ENCODE measurements around the gene DNPEP.

DNPEP gene

DNA sequence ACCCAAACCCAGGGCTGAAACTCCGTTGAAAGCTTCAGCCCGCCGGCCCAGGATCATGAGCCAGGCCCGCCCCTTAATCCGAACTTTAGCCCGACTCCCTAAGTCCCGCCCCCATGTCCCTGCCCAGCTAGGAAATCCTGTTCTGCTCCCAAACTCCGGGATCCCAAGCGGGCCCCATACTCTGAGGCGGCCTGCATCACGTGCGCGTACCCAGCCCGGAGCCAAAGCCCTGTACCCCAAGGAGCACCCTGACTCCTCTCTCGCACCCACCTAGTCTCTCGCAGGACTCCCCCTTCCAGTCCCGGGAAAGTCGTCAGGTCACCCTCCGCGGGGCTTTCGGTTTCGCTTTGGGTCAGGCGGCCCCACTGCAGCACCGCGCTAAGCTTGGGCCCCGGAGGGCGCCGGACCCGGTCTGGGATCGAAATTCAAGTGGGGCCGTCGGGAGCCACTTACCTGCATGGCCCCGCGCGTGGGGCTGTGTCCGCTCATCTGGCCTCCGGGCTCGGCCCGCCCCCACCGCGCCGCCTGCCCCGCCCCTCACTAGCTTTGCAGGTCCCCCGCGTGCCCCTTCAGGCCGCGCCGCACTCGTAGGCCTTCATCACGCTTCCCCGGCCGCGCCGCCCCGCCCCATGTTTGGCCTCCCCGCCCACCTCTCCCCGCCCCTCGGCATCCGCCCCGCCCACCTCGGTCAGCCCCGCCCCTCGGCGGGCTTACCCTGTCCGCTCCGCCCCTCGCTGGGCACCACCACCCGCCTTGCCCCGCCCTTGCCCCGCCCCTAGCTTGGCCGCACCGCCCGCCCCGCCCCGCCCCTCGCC lies at the start of gene DNPEP:
Gene DNPEP, minus strand, starts transcription at position 607 of the 815 bp plus-strand sequence. Its CDS starts 118 bp downstream, at position 489.
- DNase-seq, result peak; percentile 95

- DNase-seq, result no peak
Measured at GRCh38 chr2:219437141-219437540, 49.4 kb upstream of the DNPEP start.

- no peak for DNase-seq
Measured at GRCh38 chr2:219436491-219436890, 48.8 kb upstream of the DNPEP start.

GRCh38 chr2:219435701-219436100 lies 48.0 kb upstream of the DNPEP start:
- no peak for DNase-seq

GRCh38 chr2:219434718-219435525 lies 47.2 kb upstream of the DNPEP start, which contains the start of gene SPEG:
Gene SPEG (plus strand): TSS chr2:219434843. CDS start chr2:219434978, 135 bp downstream.
- DNase-seq, result no peak

GRCh38 chr2:219434468-219434717 lies 46.7 kb upstream of the DNPEP start:
- DNase-seq, result no peak

DNA sequence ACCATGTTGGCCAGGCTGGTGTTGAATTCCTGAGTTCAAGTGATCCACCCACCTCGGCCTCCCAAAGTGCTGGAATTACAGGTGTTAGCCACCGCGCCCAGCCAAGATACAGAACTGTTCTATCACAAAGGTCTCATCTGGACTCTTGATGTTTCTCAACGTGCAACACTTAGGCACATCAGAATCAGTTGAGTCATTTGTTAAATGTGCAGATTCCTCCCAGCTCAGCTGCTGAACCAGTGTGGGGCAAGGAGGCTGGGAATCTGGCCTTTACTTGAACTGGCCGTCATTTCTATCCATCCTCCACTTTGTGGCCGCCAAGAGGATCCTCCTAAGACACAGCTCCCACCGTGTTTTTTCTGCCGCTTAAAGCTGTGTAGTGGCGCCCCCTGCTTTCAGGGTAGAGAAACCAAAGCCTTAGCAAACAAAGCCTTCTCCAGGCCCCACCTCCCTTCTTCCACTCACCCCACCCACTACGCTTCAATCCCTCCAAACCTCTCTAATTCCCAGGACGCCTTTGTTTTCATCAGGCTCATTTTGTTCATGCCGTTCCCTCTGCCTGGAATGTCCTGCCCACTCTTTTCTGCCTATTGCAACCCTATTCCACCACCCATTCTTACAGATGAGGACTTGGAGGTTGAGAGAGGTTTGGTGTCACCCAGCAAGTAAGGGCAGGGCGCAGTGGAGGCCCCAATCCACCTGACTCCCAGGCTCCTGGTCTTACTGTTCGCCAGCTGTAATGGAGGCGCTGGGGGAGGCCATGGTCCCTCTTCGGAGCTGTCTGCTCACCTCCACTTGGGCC lies 46.2 kb upstream of the DNPEP start:
- no peak for DNase-seq

DNA sequence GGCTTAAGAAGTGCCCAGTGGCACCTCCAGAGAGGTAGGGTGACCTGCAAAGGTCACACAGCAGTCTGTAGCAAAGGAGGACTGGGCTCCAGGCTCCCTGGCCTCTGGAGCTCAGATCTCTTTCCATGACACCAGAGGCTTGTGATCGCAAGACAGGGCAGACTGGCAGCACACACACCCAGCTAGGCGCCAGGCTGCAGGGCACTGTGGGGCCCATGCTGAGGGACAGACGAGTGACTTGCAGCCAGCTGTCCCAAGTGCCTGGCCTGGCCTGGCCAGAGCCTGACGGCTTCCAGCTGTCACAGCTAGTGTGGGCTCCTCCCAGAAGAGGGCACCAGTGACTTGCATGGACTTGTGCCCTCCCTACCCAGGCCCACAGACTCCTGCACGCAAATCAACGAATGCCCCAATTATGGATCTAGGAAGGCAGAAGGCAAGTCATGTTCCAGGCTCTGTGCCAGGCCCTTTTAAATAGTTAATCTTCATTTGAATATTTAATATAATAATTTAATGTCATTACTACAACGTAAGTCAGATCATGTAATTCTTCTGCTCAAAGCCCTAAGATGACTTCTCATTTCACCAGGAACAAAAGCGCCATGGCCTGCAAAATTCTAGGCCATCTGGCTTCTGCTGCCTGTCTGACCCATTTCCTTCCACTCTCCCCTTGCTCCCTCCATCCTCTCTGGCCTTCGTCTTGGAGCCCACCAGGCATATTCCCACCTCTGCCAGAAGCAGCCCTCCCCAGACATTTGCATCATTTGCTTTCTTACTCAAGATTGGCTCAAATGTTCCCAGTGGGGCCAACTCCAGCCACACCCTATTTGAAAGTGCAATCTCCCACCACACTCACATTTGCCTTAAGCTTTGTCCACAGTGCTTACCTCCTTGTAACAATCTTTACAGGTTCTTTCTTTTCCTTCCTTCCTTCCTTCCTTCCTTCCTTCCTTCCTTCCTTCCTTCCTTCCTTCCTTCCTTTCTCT lies 43.2 kb upstream of the DNPEP start:
- DNase-seq, result no peak

GRCh38 chr2:219429958-219430606 lies 42.4 kb upstream of the DNPEP start:
- DNase-seq, result no peak

DNA sequence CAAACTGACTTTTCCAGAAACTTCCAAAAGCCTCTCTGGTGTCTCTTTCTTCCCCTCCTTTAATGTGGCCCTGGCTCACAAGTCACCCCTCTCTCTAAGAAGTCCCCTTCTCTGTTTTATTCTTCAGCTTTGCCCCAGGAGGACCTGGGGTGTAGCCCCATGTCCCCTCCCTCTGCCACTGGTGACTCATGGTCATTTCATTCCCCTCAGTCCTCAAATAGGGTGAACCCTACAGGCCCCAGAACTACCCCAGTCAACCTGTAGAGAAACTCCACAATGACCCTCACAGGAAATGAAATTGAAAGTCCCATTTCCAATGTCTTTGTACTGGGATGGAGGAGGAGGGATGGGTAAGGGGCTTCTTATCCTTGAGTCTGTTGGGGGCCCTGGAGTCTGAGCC lies 40.8 kb upstream of the DNPEP start:
- DNase-seq, result no peak

GRCh38 chr2:219426534-219427136 lies 38.9 kb upstream of the DNPEP start:
- no peak for DNase-seq

DNA sequence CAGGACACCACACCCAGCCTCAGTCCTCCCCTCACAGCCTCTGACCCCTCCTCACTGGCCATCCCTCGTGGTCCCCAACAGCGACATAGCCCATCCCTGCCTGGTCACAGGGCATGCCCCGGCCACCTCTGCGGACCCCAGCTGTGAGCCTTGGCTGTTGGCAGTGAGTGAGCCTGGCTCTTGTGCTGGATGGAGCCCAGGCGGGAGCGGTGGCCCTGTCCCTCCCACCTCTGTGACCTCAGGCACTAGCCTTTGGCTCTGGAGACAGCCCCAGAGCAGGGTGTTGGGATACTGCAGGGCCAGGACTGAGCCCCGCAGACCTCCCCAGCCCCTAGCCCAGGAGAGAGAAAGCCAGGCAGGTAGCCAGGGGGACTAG lies 38.3 kb upstream of the DNPEP start:
- no peak for DNase-seq

DNA sequence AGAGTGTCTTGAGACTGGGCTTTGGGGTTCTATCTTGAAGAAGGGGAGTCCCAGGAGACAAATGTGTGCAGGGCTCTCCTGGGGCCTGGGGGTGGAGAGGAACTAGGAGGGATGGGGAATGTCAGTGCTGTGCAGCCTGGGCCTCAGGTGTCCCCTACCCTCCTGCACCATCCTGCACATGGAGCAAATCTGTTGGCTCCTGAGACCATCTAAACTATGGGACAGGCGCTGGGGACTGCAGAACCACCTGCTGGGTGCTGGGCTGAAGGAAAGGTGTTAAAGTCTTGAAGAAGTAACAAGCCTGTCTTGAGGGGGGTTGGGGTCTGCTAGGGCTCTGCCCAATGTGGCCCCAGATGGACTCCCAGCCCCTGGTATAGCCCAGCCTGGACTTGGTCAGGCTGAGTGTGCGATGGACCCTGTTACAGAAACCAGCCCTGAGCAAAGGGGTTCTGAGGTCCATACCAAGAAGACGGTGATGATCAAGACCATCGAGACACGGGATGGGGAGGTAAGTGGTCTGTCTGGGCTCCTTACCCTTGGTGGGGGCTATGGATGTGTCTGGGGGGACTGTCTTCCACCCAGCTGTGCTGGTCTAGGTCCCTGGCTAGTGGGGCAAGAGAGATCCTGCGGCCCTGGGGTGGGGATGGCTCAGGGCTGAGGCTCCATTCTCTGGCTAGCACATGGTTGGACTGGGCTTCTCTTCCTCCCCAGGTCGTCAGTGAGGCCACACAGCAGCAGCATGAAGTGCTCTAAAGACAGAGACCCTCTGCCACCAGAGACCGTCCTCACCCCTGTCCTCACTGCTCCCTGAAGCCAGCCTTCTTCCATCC lies 37.7 kb upstream of the DNPEP start:
- no peak for DNase-seq

- DNase-seq, result no peak
Measured at GRCh38 chr2:219423652-219424377, 36.1 kb upstream of the DNPEP start.

- no peak for DNase-seq
Measured at GRCh38 chr2:219422952-219423534, 35.3 kb upstream of the DNPEP start.

DNA sequence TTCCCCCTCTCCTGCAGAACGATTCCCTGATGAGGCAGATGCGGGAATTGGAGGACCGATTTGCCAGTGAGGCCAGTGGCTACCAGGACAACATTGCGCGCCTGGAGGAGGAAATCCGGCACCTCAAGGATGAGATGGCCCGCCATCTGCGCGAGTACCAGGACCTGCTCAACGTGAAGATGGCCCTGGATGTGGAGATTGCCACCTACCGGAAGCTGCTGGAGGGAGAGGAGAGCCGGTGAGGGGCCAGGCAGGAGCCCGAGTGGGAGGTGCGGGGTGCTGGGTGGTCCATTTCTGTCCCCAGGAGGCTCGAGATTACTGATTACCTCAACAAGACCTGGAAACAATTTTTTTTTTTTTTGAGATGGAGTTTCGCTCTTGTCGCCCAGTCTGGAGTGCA lies 33.6 kb upstream of the DNPEP start:
- no peak for DNase-seq

- DNase-seq, result no peak
Measured at GRCh38 chr2:219420687-219421086, 33.0 kb upstream of the DNPEP start.

- no peak for DNase-seq
Measured at GRCh38 chr2:219419331-219420197, 31.9 kb upstream of the DNPEP start.
